ENCODE measurements around the gene RFX6.

Gene RFX6

GRCh38 chr6:116973976-116974375 is 96.9 kb downstream of the RFX6 start:
- no peak for DNase-seq (ENCODE audit: low spot score)

- no peak for DNase-seq (ENCODE audit: low spot score)
Measured at GRCh38 chr6:116974526-116975316, 97.7 kb downstream of the RFX6 start.

- no peak for DNase-seq (ENCODE audit: low spot score)
Measured at GRCh38 chr6:116975600-116975999, 98.6 kb downstream of the RFX6 start.

GRCh38 chr6:116979560-116979959 is 102.5 kb downstream of the RFX6 start:
- DNase-seq (ENCODE audit: low spot score), result no peak
